Measurements from ENCODE around the gene SLC39A13. TPM values are rescaled to one million over a fixed set of nuclear protein-coding genes. Genes with fewer than 3 reads are reported as not detected.
A peak's percentile ranks its signal among the peaks of the same experiment; 100 is the strongest.

Gene SLC39A13
- total RNA-seq, 2 experiments from 2014 or later, result 36.6 to 39.2 TPM

- Mint-ChIP-seq H3K4me1 (ENCODE audit: low read depth) (peaks cover 55% of the 10 kb centered on the region), H3K27ac (peak overlapping the region; percentile 94), H3K27me3 (no peaks in the 10 kb centered on the region), H3K36me3 (ENCODE audit: low read depth) (no peaks in the 10 kb centered on the region), H3K4me3 (peak overlapping the region; percentile 65), H3K9me3 (no peaks in the 10 kb centered on the region)
- peaks cover 2% of the 10 kb centered on the region for H3K36me3 ChIP-seq (ENCODE audit: insufficient read depth, low read length)
- intact Hi-C loops (cut with DNase I, micrococcal nuclease), result loop anchor here in 1 of 2 experiments (2.0 kb wide), 1 partner anchor 20 kb away; no protein-coding TSS in a partner anchor
- DNase-seq, result peak; percentile 28 to 81 (median 66)
- ChIA-PET POLR2A (interaction anchor here (0.7 to 1.5 kb wide), 9 partner anchors 9 to 454 kb away, joined by 3 to 8 read pairs (median 3); partner anchors contain the start of genes DDB2, NUP160, SLC39A13 and SPI1), CTCF (interaction anchor here (2.4 to 3.1 kb wide), 2 partner anchors 17 to 20 kb away, joined by 10 to 12 read pairs; no protein-coding TSS in a partner anchor)
- peak overlapping the region; percentile 51 for H3K4me3 ChIP-seq (ENCODE audit: low read length)
- H3K27me3 ChIP-seq (ENCODE audit: control insufficient read depth in 1 of 2, insufficient read depth in 2 of 2, low read length in 2 of 2), result no peaks in the 10 kb centered on the region
- H3K27ac ChIP-seq (ENCODE audit: low read depth in 1 of 2, low read length in 2 of 2), result peak overlapping the region; percentile 83 to 93
- H3K4me1 ChIP-seq (ENCODE audit: insufficient read depth, low read length), result peaks cover 70% of the 10 kb centered on the region
- H3K9me3 ChIP-seq (ENCODE audit: control insufficient read depth in 1 of 2, insufficient read depth in 1 of 2, low read length in 2 of 2), result no peaks in the 10 kb centered on the region
- ATAC-seq (ENCODE audit: poor library complexity), result peak; percentile 80
- TF ChIP-seq CTCF (IDR thresholded peaks at IDR 0.05), result no peak
Measured at GRCh38 chr11:47394322-47395222, 13.8 kb upstream of the SLC39A13 start.

DNA sequence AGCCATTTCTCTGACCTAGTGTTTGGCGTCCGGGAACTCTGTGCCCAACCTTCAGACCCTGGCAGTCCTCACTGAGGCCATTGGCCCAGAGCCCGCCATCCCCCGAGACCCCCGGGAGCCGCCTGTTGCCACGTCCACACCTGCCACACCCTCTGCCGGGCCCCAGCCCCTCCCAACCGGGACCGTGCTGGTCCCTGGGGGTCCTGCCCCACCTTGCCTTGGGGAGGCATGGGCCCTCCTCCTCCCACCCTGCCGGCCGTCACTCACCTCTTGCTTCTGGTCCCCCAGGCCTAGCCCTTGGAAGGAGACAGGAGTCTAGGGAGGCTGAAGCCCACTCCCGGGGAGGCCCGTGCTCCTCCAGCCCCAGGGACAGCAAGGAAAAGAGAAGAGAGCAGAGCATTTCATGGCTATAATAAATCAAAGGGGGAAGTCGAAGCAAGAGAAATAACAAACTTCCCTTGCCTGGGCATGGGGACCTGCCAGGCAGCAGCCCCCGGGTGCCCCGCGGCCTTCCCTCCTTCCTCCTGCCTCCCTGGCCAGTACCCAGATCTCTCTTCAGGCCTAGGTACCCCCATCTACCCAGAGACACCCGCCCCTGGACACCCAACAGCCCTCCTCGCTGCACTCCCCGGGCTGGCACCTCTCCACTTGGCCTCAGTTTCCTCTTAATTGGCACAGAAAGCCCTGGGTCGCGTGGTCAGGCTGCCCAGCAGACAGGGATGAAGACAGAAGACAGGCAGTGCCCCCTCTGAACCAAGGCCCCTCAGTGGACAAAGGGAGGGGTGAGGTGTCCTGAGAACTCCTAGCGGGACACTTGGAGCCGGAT lies 13.0 kb upstream of the SLC39A13 start:
- intact Hi-C loops (cut with DNase I, micrococcal nuclease), result loop anchor here in 1 of 2 experiments (2.0 kb wide), 1 partner anchor 21 kb away; no protein-coding TSS in a partner anchor
- no peak for TF ChIP-seq CTCF (IDR thresholded peaks at IDR 0.05)
- Histone ChIP-seq H3K4me3 (ENCODE audit: low read length) (peak overlapping the region; percentile 51), H3K36me3 (ENCODE audit: insufficient read depth, low read length) (peaks cover 2% of the 10 kb centered on the region), H3K27ac (ENCODE audit: low read depth in 1 of 2, low read length in 2 of 2) (peak overlapping the region; percentile 83 to 93), H3K4me1 (ENCODE audit: insufficient read depth, low read length) (peaks cover 69% of the 10 kb centered on the region), H3K27me3 (ENCODE audit: control insufficient read depth in 1 of 2, insufficient read depth in 2 of 2, low read length in 2 of 2) (no peaks in the 10 kb centered on the region), H3K9me3 (ENCODE audit: control insufficient read depth in 1 of 2, insufficient read depth in 1 of 2, low read length in 2 of 2) (no peaks in the 10 kb centered on the region)
- H3K4me1 Mint-ChIP-seq (ENCODE audit: low read depth), result peaks cover 51% of the 10 kb centered on the region
- H3K36me3 Mint-ChIP-seq (ENCODE audit: low read depth), result no peaks in the 10 kb centered on the region
- no peaks in the 10 kb centered on the region for H3K9me3 Mint-ChIP-seq
- H3K27me3 Mint-ChIP-seq, result no peaks in the 10 kb centered on the region
- CTCF ChIA-PET, result interaction anchor here (3.1 kb wide), 1 partner anchor 21 kb away, joined by 12 read pairs; no protein-coding TSS in a partner anchor
- peak overlapping the region; percentile 73 for H3K4me3 Mint-ChIP-seq
- DNase-seq (peak in 2 of 14 experiments; percentile 4 to 15), ATAC-seq (ENCODE audit: poor library complexity) (no peak)
- peak overlapping the region; percentile 94 for H3K27ac Mint-ChIP-seq
- POLR2A ChIA-PET, result interaction anchor here (1.1 to 1.5 kb wide), 6 partner anchors 8 to 453 kb away, joined by 3 to 8 read pairs (median 4); partner anchors contain the start of genes NUP160, SLC39A13 and SPI1

DNA sequence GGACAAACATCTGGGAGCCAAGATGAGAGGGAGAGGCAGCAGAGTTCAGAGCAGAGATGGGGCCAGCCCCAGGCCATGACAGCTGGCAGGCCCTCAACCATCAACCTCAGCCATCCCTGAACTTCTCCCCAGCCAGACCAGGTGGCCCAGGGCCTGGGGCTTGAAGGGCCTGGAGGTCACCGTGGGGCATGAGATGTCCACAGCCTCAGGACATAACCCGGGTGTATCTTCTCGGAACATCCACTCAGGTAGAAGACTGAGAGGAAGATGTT lies 12.4 kb upstream of the SLC39A13 start:
- no peak for ATAC-seq (ENCODE audit: poor library complexity)
- Histone ChIP-seq H3K27ac (ENCODE audit: low read depth in 1 of 2, low read length in 2 of 2) (peak overlapping the region; percentile 83 to 93), H3K27me3 (ENCODE audit: control insufficient read depth in 1 of 2, insufficient read depth in 2 of 2, low read length in 2 of 2) (no peaks in the 10 kb centered on the region), H3K4me1 (ENCODE audit: insufficient read depth, low read length) (peaks cover 69% of the 10 kb centered on the region), H3K4me3 (ENCODE audit: low read length) (no peak overlapping the region), H3K9me3 (ENCODE audit: control insufficient read depth in 1 of 2, insufficient read depth in 1 of 2, low read length in 2 of 2) (no peaks in the 10 kb centered on the region), H3K36me3 (ENCODE audit: insufficient read depth, low read length) (peaks cover 2% of the 10 kb centered on the region)
- no peak for TF ChIP-seq CTCF (IDR thresholded peaks at IDR 0.05)
- peak in 1 of 14 experiments; percentile 2 for DNase-seq
- Mint-ChIP-seq H3K9me3 (no peaks in the 10 kb centered on the region), H3K4me1 (ENCODE audit: low read depth) (peaks cover 52% of the 10 kb centered on the region), H3K36me3 (ENCODE audit: low read depth) (no peaks in the 10 kb centered on the region), H3K27ac (peak overlapping the region; percentile 94), H3K27me3 (no peaks in the 10 kb centered on the region), H3K4me3 (no peak overlapping the region)
- ChIA-PET CTCF (no interaction called here), POLR2A (no interaction called here)
- intact Hi-C loops (cut with DNase I, micrococcal nuclease), result no loop called here

Data from CD4-positive, alpha-beta T cell (primary cell).